ENCODE data around the gene COPS8.

COPS8 gene

DNA sequence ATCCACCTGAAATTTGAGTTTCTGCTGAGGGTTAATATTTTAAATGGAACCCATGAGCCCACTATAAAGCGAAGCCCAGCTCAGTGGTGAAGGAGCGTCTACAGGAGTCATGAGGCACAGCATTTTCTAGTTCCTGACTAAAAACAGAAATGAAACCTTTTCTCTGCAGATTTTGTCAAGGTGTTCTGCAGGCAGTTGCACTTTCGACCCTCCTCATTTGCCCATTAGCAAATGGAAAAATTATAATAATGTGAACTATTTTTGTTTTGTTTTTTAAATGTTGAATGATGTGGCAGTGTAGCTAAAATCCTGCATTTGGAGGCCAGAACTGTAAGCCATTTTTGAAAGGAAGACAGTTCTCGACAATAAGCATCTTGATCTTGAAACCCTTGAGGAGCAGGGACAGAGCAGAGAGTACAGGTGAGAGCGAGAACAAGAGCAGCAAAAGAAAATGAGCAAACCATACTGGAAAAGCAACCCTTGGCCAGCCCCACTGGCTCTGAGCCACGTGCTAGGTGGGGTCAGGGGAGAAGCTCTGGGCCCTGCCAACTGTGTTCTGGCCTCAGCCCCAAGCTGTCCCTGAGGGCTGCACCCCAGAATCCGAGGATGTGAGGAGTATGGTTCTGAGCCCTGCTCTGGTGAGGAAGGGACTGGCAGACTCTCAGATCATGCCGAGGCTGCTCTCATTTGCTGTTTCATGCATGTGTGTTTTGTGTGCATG is 26.4 kb upstream of the COPS8 start:
- H3K27ac ChIP-seq: peak overlapping the region; percentile 67
- no peak overlapping the region for H3K4me3 ChIP-seq (ENCODE audit: low read depth in 1 of 2, low read length in 1 of 2)
- TF ChIP-seq, protein P1, sequence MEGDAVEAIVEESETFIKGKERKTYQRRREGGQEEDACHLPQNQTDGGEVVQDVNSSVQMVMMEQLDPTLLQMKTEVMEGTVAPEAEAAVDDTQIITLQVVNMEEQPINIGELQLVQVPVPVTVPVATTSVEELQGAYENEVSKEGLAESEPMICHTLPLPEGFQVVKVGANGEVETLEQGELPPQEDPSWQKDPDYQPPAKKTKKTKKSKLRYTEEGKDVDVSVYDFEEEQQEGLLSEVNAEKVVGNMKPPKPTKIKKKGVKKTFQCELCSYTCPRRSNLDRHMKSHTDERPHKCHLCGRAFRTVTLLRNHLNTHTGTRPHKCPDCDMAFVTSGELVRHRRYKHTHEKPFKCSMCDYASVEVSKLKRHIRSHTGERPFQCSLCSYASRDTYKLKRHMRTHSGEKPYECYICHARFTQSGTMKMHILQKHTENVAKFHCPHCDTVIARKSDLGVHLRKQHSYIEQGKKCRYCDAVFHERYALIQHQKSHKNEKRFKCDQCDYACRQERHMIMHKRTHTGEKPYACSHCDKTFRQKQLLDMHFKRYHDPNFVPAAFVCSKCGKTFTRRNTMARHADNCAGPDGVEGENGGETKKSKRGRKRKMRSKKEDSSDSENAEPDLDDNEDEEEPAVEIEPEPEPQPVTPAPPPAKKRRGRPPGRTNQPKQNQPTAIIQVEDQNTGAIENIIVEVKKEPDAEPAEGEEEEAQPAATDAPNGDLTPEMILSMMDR (IDR thresholded peaks at IDR 0.05): no peak
- H3K9me3 ChIP-seq: no peaks in the 10 kb centered on the region
- H3K27me3 ChIP-seq: no peaks in the 10 kb centered on the region
- H3K36me3 ChIP-seq: no peaks in the 10 kb centered on the region
- H3K4me1 ChIP-seq (ENCODE audit: control insufficient read depth in 1 of 2, insufficient read depth in 1 of 2, low read depth in 1 of 2, low read length in 1 of 2): peaks cover 52 to 54% of the 10 kb centered on the region in 2 experiments

DNA sequence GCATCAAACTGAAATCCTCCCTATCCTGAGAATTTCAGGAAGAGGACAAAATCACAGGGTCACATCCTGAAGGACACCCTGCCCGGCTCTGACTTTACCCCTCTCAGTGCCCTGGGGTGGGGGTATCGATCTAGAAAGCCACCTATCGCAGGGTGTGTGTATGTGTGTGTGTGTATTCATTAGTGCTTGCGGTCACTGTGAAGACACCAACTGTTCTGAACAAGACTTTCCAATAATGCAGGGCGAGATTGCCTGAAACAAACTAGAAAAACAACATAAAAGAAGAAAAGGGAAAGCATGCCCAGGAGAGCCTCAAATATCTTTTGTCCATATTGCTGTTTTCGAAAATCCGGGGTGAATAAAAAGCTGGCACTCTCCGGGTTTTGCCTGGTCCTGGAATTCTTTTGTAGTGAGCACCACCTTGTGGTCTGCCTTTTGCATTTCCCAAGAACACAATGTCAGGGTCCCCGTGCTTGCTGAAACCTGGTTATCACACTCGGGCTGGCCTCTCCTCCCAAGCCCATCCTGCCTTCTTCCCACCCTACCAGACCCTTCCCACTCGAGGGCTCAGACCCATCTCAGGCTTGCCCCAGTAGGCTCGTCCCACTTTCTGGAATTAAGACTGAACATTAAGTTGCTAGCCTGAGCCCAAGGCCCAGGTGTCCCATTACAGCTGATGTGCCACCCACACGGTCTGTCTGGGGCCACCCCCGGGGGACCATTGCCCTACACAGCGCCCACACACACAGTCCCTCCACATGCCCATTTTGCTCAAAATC is 25.0 kb upstream of the COPS8 start:
- Histone ChIP-seq H3K27ac (no peak overlapping the region), H3K36me3 (no peaks in the 10 kb centered on the region), H3K4me1 (ENCODE audit: control insufficient read depth in 1 of 2, insufficient read depth in 1 of 2, low read depth in 1 of 2, low read length in 1 of 2) (peaks cover 63 to 66% of the 10 kb centered on the region in 2 experiments), H3K4me3 (ENCODE audit: low read depth in 1 of 2, low read length in 1 of 2) (no peak overlapping the region), H3K9me3 (no peaks in the 10 kb centered on the region), H3K27me3 (no peaks in the 10 kb centered on the region)
- TF ChIP-seq, protein P1 (IDR thresholded peaks at IDR 0.05): no peak

DNA sequence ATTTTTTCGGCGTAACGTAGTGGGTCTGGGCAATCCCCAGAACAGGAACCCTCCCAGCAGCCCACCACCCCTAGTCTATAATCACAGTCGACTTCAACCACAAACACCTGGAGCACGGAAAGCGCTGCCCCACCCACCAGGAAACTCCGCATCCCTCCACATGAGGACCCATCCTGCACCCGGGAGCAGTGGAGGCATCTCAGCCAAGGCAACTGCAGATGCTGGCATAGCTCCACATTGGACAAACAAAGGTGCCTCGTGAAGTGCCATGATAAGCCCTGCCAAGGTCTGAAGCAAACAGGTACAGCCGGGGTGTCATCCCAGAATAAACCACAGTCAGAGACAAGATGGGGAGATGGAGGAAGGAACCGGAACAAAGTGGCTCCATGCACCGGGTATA is 24.3 kb upstream of the COPS8 start:
- H3K27me3 ChIP-seq: no peaks in the 10 kb centered on the region
- H3K4me3 ChIP-seq (ENCODE audit: low read depth in 1 of 2, low read length in 1 of 2): no peak overlapping the region
- no peaks in the 10 kb centered on the region for H3K36me3 ChIP-seq
- H3K9me3 ChIP-seq: no peaks in the 10 kb centered on the region
- peaks cover 63 to 67% of the 10 kb centered on the region in 2 experiments for H3K4me1 ChIP-seq (ENCODE audit: control insufficient read depth in 1 of 2, insufficient read depth in 1 of 2, low read depth in 1 of 2, low read length in 1 of 2)
- TF ChIP-seq, protein P1 (IDR thresholded peaks at IDR 0.05): no peak
- no peak overlapping the region for H3K27ac ChIP-seq

DNA sequence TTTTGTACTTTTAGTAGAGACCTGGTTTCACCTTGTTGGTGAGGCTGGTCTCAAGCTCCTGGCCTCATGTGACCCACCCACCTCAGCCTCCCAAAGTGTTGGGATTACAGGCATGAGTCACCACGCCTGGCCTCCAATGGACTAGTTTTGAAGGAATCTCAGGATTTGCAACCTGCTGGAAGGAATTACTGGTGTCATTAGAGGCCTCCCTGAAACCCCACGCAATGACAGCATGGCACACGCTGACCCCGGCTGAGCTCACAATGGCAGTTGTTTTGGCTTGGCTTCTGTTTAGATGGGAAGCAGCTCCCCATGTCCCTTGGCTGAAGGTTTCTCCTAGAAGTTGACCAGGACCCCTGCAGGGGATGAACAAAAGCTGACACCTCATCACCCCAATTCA is 23.1 kb upstream of the COPS8 start:
- H3K9me3 ChIP-seq: no peaks in the 10 kb centered on the region
- H3K27me3 ChIP-seq: no peaks in the 10 kb centered on the region
- TF ChIP-seq, protein P1 (IDR thresholded peaks at IDR 0.05): no peak
- no peaks in the 10 kb centered on the region for H3K36me3 ChIP-seq
- no peak overlapping the region for H3K27ac ChIP-seq
- H3K4me3 ChIP-seq (ENCODE audit: low read depth in 1 of 2, low read length in 1 of 2): no peak overlapping the region
- peaks cover 68 to 74% of the 10 kb centered on the region in 2 experiments for H3K4me1 ChIP-seq (ENCODE audit: control insufficient read depth in 1 of 2, insufficient read depth in 1 of 2, low read depth in 1 of 2, low read length in 1 of 2)

DNA sequence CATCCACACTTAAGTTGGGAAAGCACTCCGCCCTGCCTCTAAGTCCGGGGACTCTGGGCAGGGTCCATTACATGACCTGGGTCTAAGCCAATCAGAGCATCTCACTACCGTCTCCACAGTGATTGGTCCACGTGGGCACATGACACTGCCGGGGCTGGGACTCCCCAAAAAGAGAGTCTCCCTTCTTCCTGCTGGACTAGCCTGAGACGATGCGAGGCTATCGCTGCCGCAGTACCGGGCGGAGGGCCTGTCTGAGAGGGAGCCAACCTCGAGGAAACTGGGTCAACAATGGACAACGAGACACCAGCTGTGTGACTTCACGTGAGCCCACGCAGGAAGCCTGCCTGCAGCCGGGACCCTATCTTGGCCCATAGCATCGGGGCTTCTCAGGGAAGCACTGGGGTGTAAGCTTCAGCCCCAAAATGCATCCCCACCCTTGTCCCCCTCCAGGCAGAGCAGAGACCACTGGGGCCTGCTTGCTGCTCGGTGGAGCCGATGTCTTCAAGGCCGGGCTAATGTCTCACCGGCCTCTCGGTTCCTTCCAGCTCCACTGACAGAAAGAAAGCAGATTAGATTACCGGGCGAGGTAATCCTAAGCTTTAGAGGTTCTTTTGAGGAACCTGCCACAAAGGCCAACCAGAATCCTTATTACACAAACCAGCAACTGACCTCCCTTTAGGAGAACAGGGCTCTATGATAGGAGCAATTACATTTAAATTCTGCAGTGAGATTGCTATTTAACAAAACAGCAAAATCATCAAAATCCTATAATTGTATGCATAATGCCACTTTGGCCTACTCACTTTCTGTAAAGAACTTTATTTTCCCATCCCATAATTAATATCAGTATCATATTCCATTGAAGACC is 21.3 kb upstream of the COPS8 start:
- Histone ChIP-seq H3K9me3 (no peaks in the 10 kb centered on the region), H3K4me1 (ENCODE audit: control insufficient read depth in 1 of 2, insufficient read depth in 1 of 2, low read depth in 1 of 2, low read length in 1 of 2) (peaks cover 60 to 64% of the 10 kb centered on the region in 2 experiments), H3K27me3 (no peaks in the 10 kb centered on the region), H3K4me3 (ENCODE audit: low read depth in 1 of 2, low read length in 1 of 2) (no peak overlapping the region), H3K27ac (peak overlapping the region; percentile 25), H3K36me3 (no peaks in the 10 kb centered on the region)
- TF ChIP-seq, protein P1 (IDR thresholded peaks at IDR 0.05): no peak

All from neutrophil (primary cell).